Measurements from ENCODE around the gene TARP.
"Not testable (repeated sequence)": the region's sequence is repeated elsewhere in the genome, so short reads cannot be mapped to it uniquely, and the experiment has no call there.

TARP gene

DNA sequence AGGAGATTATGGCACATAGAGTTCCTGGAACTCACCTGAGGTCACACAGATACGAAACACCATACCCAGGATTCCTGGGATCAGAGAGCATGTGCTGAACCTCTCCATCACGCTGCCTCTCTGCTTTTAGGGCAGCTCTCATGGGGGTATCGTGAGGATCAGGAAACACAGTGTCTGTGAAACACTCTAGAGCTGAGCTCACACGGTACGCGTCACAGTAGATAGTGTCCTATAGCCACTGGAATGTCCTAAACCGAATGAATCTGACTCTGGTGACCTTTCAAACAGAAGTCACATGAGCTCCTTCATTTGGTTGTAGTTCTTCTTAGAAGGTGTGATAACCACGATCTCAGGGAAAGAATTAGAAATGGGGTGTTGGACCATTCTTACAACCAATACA, 14.3 kb downstream of the TARP start:
- DNase-seq, result not testable (repeated sequence)

DNA sequence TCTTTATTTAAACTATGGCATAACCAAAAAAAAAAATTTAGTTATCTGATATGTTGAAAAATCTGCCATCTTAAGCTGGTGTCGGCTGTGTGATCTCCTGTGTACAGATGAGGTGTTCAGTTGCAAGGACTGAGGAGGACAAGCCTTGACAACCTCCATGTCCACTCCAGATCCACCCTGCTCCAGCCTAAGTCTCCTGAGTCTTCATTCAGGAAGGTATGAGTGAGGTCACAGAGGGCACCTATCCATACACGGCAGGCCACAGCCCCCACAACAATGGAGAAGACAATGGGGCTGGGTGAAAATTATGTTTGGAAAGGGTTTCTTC, 16.1 kb downstream of the TARP start:
- DNase-seq, result no peak

GRCh38 chr7:38249849-38250248, 23.6 kb downstream of the TARP start:
- not testable (repeated sequence) for DNase-seq

- no peak for DNase-seq
Observed at GRCh38 chr7:38248069-38248567, 25.3 kb downstream of the TARP start.

DNA sequence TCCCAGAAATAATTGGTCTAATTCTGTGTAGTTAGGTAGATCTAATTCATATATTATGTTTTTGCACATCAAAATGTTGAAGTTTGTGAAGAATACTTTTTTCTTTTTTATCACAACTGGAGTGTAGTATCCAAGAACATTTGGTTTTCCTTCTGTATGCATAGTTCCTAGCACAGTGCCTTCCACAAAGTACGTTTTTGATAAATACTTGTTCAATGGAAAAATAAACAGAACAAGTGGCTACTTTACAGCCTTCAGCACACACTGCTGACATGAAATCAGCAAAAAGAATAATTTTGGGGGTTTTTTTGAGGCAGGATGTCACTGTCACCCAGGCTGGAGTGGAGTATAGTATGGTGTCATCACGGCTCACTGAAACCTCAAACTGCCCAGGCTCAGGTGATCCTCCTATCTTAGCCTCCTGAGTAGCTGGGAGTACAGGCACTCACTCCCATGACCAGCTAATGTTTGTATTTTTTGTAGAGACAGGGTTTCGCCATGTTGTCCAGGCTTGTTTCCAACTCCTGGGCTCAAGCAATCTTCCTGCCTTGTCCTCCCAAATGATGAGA, 27.9 kb downstream of the TARP start:
- no peak for DNase-seq

- DNase-seq, result no peak
Observed at GRCh38 chr7:38244516-38244915, 28.9 kb downstream of the TARP start.

DNA sequence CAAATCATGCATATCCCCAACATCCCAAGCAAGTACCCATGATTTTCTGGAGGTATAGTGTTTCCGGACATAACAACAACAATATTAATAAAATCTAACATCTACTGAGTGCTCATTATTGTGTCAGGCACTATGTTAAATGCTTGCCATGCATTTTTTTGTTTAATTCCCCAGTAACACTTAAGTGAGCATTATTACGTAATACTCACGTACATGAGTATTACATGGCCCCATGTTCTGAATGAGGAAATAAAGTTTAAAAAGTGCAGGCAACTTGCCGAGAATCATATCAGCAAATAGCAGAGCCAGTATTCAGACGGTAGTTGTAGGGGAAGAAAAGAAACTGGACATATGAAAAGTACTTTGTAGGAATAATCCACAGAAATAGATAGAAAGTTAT, 30.1 kb downstream of the TARP start:
- not testable (repeated sequence) for DNase-seq

DNA sequence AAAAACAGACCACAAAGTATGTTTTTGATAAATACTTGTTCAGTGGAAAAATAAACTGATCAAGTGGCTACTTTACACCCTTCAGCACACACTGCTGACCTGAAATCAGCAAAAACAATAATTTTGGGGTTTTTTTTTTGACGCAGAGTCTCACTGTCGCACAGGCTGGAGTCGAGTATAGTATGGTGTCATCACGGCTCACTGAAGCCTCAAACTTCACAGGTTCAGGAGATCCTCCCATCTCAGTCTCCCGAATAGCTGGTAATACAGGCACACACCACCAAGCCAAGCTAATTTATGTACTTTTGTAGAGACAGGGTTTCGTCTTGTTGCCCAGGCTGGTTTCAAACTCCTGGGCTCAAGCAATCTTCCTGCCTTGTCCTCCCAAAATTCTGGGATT, 30.6 kb downstream of the TARP start:
- DNase-seq, result no peak

DNA sequence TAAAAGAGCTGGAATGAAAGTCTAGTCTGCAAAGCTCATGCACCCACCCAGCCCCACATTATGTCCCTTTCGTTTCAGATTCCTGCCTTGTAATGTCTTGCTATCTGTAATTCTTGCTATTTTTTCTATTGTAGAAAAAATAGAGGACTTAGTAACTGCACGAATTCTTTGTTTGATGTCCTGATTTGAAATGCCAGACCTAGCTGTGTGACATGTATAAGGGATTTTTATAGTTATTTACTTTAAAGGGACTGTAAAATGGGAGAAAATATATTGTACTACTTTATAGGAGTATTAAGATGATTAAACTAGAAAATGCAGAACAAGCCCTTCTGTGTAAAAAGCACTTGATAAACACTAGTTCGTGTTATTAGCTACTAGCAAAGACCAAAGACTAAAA, 32.4 kb downstream of the TARP start:
- no peak for DNase-seq

DNA sequence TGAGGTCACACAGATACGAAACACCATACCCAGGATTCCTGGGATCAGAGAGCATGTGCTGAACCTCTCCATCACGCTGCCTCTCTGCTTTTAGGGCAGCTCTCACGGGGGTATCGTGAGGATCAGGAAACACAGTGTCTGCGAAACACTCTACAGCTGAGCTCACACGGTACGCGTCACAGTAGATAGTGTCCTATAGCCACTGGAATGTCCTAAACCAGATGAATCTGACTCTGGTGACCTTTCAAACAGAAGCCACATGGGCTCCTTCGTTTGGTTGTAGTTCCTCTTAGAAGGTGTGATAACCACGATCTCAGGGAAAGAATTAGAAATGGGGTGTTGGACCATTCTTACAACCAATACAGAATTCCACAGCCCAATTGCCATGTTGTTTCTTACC, 34.3 kb downstream of the TARP start:
- DNase-seq, result not testable (repeated sequence)

DNA sequence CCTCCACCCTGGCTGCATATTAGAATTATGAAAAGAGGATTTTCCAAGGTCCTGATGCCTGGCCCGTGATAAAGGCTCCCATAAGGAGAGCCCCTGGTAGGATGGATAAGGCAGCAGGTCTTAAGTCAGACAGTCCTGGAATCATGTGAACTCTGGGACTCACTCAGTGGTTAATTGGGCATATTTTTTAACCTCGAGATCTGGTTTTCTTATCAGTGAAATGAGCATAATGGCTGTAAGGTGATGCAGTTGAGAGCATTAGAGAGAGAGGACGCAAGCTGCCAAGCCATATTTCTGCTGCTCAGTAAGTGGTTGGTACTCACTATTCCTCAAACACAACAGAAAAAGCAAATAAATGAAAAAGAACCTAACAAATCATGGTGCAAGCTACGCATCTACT, 37.8 kb downstream of the TARP start:
- DNase-seq, result no peak

DNA sequence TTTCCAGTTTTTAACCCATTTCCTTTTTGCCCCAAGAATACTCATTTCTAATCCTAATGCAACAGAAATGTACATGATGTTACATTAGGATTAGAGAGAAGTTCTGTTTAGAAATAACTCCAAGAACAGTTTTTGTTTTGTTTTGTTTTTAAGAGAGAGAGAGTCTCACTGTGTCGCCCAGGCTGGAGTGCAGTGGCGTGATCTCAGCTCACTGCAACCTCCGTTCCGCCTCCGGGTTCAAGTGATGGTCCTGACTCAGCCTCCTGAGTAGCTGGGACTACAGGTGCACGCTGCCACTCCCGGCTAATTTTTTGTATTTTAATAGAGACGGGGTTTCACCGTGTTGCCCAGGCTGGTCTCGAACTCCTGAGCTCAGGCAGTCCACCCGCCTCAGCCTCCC, 38.7 kb downstream of the TARP start:
- not testable (repeated sequence) for DNase-seq

- peak; percentile 50 for DNase-seq
Observed at GRCh38 chr7:38232502-38233366, 40.7 kb downstream of the TARP start.

GRCh38 chr7:38229884-38230642, 43.4 kb downstream of the TARP start:
- DNase-seq, result no peak

DNA sequence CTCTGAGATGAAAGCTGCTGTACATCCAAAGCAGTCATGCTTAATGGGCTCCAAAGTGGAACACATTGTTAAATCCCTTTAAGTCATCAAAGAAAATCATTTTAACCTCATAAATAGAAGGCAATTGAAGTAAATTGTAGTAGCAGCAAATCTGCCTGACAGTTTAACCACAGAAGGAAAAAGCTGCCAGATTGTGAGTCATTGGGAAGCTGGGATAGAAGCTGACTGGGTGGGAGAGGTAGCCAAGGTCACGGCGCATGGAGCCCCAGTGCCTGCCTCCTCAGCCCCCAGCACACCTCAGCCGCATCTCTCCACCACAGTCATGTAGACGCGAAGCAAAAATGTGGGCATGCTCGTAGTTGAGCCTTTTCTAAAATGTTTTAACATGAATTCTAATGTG, 44.0 kb downstream of the TARP start:
- DNase-seq, result no peak

- no peak for DNase-seq
Observed at GRCh38 chr7:38224392-38224791, 49.0 kb downstream of the TARP start.

DNA sequence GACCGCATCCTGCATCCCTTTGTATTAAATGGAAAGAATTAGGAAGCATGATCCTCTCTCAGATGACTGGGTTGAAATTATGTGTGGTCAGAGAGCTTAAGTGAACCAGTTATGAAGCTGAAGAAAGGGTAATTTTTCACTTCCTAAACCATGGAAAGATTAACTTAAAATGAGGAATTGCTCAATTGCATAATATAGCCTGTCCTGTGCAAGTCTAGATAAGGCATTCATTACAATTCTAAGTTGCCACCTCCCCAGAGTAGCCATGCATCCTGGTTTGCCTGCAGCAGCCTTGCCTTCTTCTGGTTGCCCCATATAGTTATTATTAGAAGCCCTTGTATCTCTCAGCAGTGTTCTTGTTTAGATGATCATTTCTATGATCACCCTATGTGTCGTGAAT, 50.1 kb downstream of the TARP start:
- no peak for DNase-seq

DNA sequence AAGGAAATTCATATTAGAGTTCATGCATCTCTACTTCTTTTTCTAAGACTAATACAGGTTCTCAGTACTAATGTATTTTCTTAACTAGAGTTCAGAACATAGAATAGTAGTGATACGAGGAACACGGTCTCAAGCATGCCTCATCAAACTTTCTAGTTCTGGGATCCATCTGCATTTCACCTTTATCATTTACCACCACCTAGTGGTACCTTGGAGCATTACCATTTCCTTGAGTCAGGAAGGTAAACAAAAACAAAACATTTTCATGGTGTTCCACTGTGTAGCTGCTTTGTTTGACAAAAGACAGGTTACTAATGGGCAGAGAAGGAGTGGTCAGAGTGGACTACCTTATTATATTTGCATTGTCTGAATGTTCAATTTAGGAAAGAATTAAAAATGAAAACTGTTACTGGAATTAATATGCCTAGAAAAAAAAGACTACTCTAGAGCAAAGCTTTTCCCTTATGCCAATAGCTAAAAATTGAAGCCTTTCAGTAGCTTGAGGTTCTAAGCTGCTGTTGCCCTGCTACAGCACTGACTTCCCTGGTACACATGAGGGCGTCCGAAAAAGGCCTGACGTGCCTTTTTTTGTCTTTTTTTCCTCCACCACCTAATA, 50.8 kb downstream of the TARP start:
- no peak for DNase-seq

GRCh38 chr7:38220452-38220851, 53.0 kb downstream of the TARP start:
- no peak for DNase-seq

- DNase-seq, result no peak
Observed at GRCh38 chr7:38217672-38218071, 55.8 kb downstream of the TARP start.

- peak; percentile 91 for DNase-seq
Observed at GRCh38 chr7:38215735-38216670, 57.4 kb downstream of the TARP start.

DNA sequence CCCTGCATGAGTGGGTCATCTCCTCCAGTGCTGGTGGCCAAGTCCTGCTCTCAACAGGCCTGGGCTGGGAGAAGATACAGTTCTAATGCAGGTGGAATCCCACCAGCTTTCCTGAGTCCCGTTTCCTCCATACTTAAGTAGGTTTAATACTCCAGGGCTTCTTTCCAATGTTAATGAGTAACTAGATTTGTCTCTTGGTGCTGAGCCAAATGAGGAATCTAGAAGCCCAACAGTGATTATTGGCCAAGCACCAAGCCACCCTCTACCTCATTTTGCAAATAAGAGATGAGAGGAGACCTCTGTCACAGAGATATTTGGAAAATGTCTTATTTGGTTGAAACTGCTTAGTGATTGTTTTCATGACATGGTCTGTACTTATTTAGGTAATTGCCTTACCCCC, 58.3 kb downstream of the TARP start:
- DNase-seq, result no peak

All from femur (tissue), 1 donor.